Measurements from ENCODE around the gene EML3.

- TF ChIP-seq POLR2A (IDR thresholded peaks at IDR 0.05) (no peak), CTCF (IDR thresholded peaks at IDR 0.05) (no peak)
Observed at GRCh38 chr11:62565100-62565802, 47.3 kb downstream of the EML3 start.
